GM12891 (cell line): ENCODE measurements around the gene CEP63.

Experiments
- DNase-seq: peaks from one replicate; pipeline ENCODE4 v3.0.0; 2011; ENCODE audit warnings: low spot score; ENCODE audit not compliant: insufficient read length
- FAIRE-seq: peaks from 2 replicates; lab custom pipeline; 2011; peaks lifted over from hg19 to GRCh38; lab: Jason Lieb, UNC
- PAX5 ChIP-seq: IDR thresholded peaks from 2 replicates; pipeline ENCODE4 v1.6.1; 2011; ENCODE audit warnings: low read length, moderate library complexity, mild to moderate bottlenecking; ENCODE audit not compliant: insufficient read depth, severe bottlenecking
- POLR2A ChIP-seq: IDR thresholded peaks from 2 replicates; pipeline ENCODE4 v1.6.1; 2011; ENCODE audit warnings: low read depth, low read length, control low read depth
- POLR2AphosphoS5 ChIP-seq: IDR thresholded peaks from 2 replicates; pipeline ENCODE4 v1.6.1; 2011; ENCODE audit warnings: low read depth, low read length, control low read depth
- POU2F2 ChIP-seq: IDR thresholded peaks from 2 replicates; pipeline ENCODE4 v1.6.1; 2011; ENCODE audit warnings: low read depth, mild to moderate bottlenecking, control low read depth, low read length, moderate library complexity
- SPI1 ChIP-seq: IDR thresholded peaks from 2 replicates; pipeline ENCODE4 v1.6.1; 2011; ENCODE audit warnings: low read depth, low read length, control low read depth
- TAF1 ChIP-seq: IDR thresholded peaks from 2 replicates; pipeline ENCODE4 v1.6.1; 2011; ENCODE audit warnings: low read depth, low read length, control low read depth

Gene CEP63

DNA sequence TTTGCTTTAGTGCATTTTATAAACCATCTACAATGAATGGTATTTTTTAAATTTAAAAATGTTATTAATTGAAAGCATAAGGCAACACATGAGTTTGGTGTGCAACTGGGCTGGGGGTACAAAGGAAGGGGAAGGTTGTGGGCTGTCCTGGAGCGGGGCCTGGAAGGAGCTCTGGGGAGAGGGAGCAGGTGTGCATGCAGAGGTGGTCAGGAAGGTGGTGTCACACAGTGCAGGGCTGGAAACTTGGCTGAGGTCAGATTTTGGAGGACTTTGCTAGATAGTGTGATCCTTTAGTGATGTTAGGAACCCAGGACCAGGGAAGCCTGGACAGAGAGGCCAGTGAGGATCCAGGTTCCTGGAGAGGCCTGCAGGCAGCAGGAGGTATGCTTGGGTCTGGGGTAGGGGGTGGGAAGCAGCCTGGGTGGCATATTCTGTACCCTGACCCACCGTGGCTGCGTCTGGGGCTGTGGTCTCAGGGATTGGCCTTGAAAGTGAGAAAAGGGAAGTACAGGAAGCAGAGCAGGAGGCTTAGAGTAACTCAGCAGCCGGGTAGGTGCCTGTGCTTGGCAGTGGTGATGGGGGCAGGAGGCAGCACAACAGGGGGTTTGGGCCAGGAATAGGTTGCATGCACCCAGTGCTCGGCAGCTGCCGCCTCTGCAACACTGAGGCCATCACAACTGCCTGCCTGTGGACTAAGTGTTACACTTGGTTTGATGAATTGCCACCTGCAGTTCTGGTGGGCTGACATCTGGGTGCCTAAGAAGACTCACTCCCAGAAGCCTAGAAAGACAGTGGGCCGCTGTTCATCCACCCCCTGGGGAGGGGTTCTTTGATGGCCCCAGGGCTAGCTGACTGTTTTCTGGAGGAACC, 132.0 kb downstream of the CEP63 start:
- no peak for TF ChIP-seq POLR2AphosphoS5
- DNase-seq (no peak), FAIRE-seq (no peak)

DNA sequence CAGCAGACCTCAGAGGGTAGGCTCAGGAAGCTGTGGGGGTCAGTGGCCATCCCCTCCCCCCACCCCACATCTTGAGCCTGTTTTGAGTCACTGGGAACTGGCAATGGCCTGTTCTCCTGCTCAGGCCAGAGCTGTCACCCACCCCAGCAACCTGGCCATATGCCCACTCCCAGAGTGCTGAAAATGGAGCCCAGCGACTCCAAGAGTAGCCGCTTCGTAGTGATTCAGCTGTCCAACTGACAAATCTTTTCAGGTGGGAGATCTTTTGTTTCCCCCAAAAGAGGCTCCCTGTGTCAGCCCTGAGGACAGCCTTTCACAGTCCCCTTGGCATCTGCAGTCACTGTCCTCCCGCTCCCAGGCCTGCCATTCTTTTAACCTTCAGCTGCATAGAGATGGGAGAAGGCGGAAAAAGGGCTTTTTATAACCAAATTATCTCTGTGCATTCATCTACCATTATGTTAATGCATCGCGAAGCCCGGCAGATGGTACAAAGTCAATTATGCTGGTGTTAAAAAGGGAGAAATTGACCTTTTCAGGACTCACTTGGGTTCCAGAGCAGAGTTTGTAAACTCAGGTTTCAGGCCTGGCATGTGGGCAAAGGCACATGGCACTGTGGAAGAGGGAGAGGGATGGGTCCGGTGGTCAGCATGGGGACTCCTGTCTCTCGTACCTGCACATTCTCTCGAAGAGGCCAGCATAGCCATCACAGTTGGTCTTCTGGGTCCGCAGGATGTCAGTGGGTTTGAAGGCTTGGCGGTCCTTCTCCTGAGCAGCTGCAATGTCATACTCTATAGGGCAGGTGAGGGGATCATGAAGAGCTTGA, 132.8 kb downstream of the CEP63 start:
- TF ChIP-seq TAF1, result no peak
- no peak for TF ChIP-seq PAX5
- no peak for TF ChIP-seq SPI1
- TF ChIP-seq POLR2A, result no peak
- TF ChIP-seq POLR2AphosphoS5, result no peak
- TF ChIP-seq POU2F2, result no peak
- FAIRE-seq, result no peak
- no peak for DNase-seq

DNA sequence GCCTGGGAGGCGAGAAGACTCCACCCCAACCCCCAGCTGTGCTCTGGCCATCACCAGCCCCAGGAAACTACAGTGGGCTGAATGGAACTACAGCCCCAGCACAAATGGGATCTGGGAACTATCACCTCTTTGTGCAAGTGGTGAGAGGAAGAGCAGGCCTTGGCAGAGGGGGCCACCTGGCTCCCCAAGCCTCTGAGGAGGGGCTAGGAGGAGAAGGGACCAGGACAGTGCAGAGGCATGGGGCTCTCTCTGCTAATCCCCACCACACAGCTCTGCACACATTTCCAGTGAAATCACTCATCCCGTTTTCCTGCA, 133.4 kb downstream of the CEP63 start:
- no peak for DNase-seq
- no peak for TF ChIP-seq SPI1
- TF ChIP-seq POU2F2, result no peak
- TF ChIP-seq PAX5, result no peak
- TF ChIP-seq POLR2A, result no peak
- no peak for TF ChIP-seq TAF1
- TF ChIP-seq POLR2AphosphoS5, result no peak
- no peak for FAIRE-seq

DNA sequence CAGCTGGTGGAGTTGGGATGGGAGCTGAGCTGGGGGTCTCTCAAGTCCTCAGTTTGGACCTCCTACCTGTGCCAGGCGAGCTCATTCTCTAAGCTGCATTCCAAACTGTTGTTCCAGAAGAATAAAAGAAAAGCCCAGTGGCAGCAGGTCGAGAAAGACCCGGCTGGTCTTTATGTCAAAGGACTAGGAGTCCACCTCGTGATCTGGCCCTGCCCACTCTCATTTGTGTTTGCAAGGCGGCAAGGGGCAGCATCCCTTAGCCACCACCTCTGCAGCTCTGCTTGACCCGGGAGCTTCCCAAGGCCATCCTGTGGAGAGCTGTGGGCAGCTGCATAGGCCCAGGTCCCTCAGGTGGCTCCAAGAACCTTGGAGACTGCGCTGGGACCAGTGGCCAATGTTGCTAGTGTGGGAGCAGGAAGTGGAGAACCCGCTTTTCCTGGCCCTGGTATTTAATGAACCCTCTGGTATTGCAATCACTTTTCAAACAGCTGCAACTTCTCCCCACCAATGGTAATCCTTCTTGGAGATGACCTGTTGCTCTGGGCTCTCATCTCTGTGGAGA, 134.1 kb downstream of the CEP63 start:
- DNase-seq, result no peak
- no peak for FAIRE-seq
- TF ChIP-seq POLR2AphosphoS5 (no peak), POU2F2 (no peak), PAX5 (no peak), TAF1 (no peak), POLR2A (no peak), SPI1 (no peak)

DNA sequence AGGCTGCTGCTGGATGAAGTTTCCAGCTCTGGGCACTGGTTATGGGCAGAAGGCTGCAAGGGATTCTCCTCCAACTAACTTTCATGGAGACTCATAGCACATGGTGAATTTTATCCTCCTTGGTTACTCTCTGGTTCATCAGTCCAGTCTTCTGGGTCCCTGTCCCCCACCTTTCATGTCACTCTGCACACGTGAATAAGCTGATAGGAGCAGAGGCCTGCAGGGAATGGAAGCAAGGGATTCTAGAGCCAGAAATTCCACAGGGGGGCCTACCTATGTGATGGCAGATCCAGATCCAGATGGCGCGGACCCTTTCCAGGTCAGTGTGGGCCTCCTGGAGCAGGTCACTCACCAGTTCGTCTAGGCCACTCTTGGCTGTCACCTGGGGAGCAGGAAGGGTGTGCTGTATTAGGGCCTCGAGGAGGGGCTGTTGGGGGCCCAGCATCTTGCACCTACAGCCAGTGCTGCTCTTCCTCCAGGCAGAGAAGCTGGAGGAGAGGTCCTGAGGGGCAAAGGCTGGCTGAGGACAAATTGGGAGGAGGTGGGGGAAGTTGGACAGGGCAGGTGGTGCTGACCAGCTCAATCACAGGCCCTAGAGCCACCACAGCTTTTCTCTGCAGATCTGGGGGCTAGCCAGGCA, 134.7 kb downstream of the CEP63 start:
- no peak for TF ChIP-seq PAX5
- FAIRE-seq (no peak), DNase-seq (no peak)

DNA sequence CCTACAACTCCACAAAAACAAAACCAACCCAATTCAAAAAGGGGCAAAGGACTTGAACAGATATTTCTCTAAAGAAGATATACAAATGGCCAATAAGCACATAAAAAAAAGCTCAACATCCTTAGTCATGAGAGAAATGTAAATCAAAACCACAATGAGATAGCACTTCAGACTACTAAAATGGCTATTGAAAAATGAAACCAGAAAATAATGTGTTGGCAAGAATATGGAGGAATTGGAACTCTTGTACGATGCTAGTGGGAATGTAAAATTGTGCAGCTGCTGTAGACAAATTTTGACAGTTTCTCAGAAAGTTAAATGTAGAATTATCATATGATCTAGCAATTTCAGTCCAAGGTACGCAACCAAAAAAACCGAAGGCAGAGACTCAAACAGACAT, 136.0 kb downstream of the CEP63 start:
- no peak for FAIRE-seq
- no peak for DNase-seq
- TF ChIP-seq SPI1 (no peak), POU2F2 (no peak), PAX5 (no peak), POLR2A (no peak), TAF1 (no peak), POLR2AphosphoS5 (no peak)

DNA sequence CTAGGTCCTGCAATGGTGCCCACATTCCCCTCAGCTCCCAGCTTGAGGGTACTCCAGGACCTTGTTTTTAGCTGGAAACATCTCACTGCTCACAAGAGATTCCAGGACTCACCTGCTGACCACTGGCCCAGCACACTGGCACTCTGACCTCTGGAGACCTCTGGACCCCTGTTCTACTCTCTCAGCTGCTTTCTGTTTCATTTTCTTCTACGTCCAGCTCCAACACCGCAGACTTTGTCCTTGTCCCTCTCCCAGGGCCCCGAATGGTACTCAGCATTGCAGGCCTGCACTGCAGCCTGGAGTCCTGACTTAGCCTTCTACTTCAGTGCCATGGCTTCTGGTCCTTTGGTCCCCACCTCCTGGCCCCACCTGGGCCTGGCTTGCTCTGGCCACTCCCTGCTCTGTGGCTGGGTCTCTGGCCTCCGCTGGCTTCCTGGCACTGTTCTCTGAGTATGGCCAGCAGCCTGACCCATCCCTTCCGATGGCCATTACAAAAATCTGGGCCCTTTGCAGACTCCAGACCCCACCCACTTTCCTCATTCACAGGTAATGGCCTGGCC, 137.0 kb downstream of the CEP63 start:
- no peak for TF ChIP-seq POU2F2
- no peak for TF ChIP-seq TAF1
- no peak for TF ChIP-seq SPI1
- no peak for DNase-seq
- no peak for FAIRE-seq

DNA sequence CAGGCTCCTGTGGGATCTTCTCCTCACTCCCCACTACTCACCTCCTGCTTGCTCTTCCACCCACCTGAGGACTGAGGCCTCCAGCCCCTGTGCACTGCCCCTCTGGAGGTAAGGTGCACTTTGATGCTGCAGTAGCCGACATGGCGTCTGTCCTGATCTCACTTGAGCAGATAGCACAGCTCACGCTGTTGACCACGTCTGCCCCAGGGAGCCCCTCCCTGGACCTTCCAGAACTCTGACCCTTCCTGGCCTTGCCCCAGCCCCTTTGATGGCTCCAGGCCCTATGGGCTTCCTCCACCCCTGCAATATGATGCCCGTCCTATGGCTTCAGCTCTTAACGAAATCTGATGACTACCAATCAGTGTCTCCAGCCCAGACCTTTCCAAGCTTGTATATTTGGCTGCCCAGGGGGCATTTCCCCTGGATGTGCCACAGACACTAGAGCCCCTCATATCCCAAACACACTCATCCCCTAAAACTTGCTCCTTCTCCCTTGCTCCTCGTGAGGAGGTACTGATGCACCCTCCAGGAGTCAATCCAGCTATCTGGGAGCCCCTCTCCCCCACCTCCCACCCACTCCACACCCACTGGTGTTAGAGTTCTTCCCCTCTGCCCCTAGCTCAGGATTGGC, 137.9 kb downstream of the CEP63 start:
- FAIRE-seq (no peak), DNase-seq (no peak)
- TF ChIP-seq TAF1, result no peak
- no peak for TF ChIP-seq SPI1
